Heart right ventricle (tissue), 16 donors: Measurements from ENCODE around the gene ZNF528. TPM values are rescaled to one million over a fixed set of nuclear protein-coding genes. Genes with fewer than 3 reads are reported as not detected.

Source experiments
- ATAC-seq, 8 donors: fragments of 200-7000 bp; cut with Tn5 transposase; one replicate each; pipeline ENCODE4 v1.9.1; 2020; ENCODE audit warnings: mild to moderate bottlenecking in 8 of 8, moderate library complexity in 8 of 8, moderate number of reproducible peaks in 1 of 8
- DNase-seq, 2 donors: peaks; one replicate each; pipeline ENCODE4 v3.0.0-alpha.2; 2020
- H3K27ac ChIP-seq, 10 donors: fragments of 200-600 bp; sonication (generic) in 2 of 10; one replicate each; pipeline versions ENCODE4 v1.5.0 to v1.8.0; 2020 to 2022; ENCODE audit warnings: mild to moderate bottlenecking in 3 of 10
- H3K27me3 ChIP-seq, 7 donors: fragments of 200-600 bp; one replicate each; pipeline ENCODE4 v1.8.0; 2021 to 2022; ENCODE audit warnings: mild to moderate bottlenecking in 2 of 7
- H3K36me3 ChIP-seq, 9 donors: fragments of 200-600 bp; sonication (generic) in 1 of 9; one replicate each; pipeline versions ENCODE4 v1.5.0 to v1.8.0; 2020 to 2022; ENCODE audit warnings: mild to moderate bottlenecking in 2 of 9
- H3K4me1 ChIP-seq, 9 donors: fragments of 200-600 bp; sonication (generic) in 1 of 9; one replicate each; pipeline versions ENCODE4 v1.5.0 to v1.8.0; 2020 to 2022; ENCODE audit warnings: mild to moderate bottlenecking in 4 of 9
- H3K4me3 ChIP-seq, 10 donors: fragments of 200-600 bp; sonication (generic) in 2 of 10; one replicate each; pipeline versions ENCODE4 v1.5.0 to v1.8.0; 2020 to 2022; ENCODE audit warnings: mild to moderate bottlenecking in 7 of 10, moderate library complexity in 2 of 10
- H3K9me3 ChIP-seq, 11 donors: fragments of 200-600 bp in 10 of 11; sonication (generic) in 2 of 11; one replicate each; pipeline versions ENCODE4 v1.5.0 to v1.8.0; 2013 to 2022; ENCODE audit warnings: mild to moderate bottlenecking in 2 of 11, control low read depth in 1 of 11, moderate library complexity in 1 of 11
- WGBS, 2 donors: extraction: QIAGEN DNeasy Blood & Tissue Kit; methylation state at CpG; one replicate each; pipeline ENCODE4 v1.1.7; 2013; ENCODE audit warnings: inconsistent platforms in 1 of 2; 5-methylcytosine and 5-hydroxymethylcytosine counted together
- intact Hi-C, 10 donors: fragments of 100-400 bp; cut with DNase I; formaldehyde crosslinking; loops; one replicate each; pipeline versions ENCODE4 v1.11.1 to v1.14.2; 2022
- long read RNA-seq, 3 donors: library from polyadenylated mRNA; unstranded; transcript quantifications; one replicate each; pipeline ENCODE4 v2.0.0, GENCODE V29; 2020 to 2021
- polyA plus RNA-seq, 2 donors: library from polyadenylated mRNA; stranded (reverse); fragments of 200-250 nt; gene quantifications; one replicate each; pipeline ENCODE4 v1.2.3, GENCODE V29; 2013
- total RNA-seq, 10 donors: library from RNA; stranded (reverse); fragmentation: NEBNext Ultra II Directional in 3 of 10; extraction: Animal tissue kit (Norgen Biotek cat#: 25700) in 3 of 10; gene quantifications; one replicate each; pipeline versions ENCODE4 v1.2.1 to v1.2.4, GENCODE V29; 2021 to 2023
- TF ChIP-seq, protein P1 (sequence below), 9 donors: fragments of 200-600 bp; sonication (generic) in 2 of 9; IDR thresholded peaks; one replicate each; pipeline versions ENCODE4 v1.5.0 to v1.8.0; 2021 to 2022; ENCODE audit warnings: antibody characterized with exemption in 9 of 9, mild to moderate bottlenecking in 5 of 9, moderate library complexity in 1 of 9
- donor health status: Arrhythmogenic right ventricular cardiomyopathy.
- donor health status: ischemic (EF 13 %, LVEDD 7.1; RV severe dilation, severe dysfunction).
- donor health status: healthy with polysubstance abuse.
- donor health status: DM: no; HTN: yes; CAD: no.
- donor health status: DM: no; HTN: no; CAD: no.
- donor health status: ischemic (EF 25% LVEDD 6.9; RV normal size, moderate dysfunction).
- donor health status: ischemic (EF 25% LVEDD 5.7; RV mildly dilated, moderate dysfunction).
- donor health status: healthy.
- donor health status: DM: yes; HTN: yes; CAD: no.
- donor health status: Ischemic cardiomyopathy.
- donor health status: ischemic (EF 35%, LVEDD 5.7; RV mildly dilated, moderate dysfunction).
- donor health status: nonischemic (EF 11% LVEDD 7.7; RV severe dilation, severe dysfunction).
- donor health status: DM: yes; HTN: yes; CAD: no.
- donor health status: PGD.
- donor health status: ischemic (EF 29% LVEDD 5.4; RV normal size, mild dysfunction).
- donor health status: nonischemic (EF 23%, LVEDD 6.1; RV moderate dilation, normal function).

ZNF528 gene
- total RNA-seq: 10 to 100 TPM; 10.2 to 26.7 (median 17.4) TPM
- polyA plus RNA-seq: 10 to 100 TPM in 1 of 2 donors, 1 to 10 TPM in 1; 5.4 to 15.1 TPM
- long read RNA-seq, donor 1, partial matches to known transcripts: 2 of 5 reads
- long read RNA-seq, donor 1, other reads (novel, unspliced or antisense): 2 of 5 reads
- long read RNA-seq, donor 2, partial matches to known transcripts: 1 of 6 reads
- long read RNA-seq, donor 2, other reads (novel, unspliced or antisense): 4 of 6 reads
- long read RNA-seq, donor 3, partial matches to known transcripts: 0 of 2 reads
- long read RNA-seq, donor 3, other reads (novel, unspliced or antisense): 2 of 2 reads

DNA sequence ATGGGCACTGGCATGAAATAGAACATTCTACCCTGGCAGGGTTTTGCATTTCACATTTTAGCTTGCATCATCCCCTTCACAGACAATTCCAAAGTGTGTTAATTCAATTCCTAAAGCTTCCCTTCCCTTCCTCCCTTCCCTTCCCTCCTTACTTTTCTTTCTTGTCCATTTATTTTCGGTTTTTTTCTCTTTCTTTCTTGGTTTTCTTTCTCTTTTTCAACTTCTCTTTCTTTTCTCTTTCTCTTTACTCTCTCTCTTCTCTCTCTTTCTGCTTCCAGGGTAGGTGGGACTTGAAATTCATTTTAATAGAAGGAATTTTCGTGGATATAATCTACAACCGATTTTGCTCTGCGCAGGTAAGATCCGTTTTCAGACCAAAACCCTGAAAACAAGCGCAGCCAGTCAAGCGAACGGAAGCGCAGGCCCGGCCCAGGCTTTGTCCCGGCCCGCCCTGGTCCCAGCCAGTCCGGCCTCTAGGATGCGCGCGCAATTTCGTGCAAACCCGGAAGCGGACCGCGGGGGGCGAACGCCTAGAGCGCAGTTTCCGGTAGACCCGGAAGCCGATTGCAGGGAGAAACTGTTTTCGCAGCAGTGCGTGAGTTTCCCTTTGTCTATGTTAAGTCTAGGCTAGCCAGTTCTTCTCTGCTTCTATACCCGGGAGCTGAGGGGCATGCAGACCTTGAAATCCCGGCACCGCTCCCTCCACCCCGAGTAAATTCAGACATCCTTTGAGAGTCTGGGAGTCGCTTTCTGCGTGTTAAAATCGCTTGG is at the start of gene ZNF528:
Gene ZNF528 (plus strand): TSS at position 540 of the 771 bp plus-strand sequence. CDS start 4,165 bp downstream, outside the sequence.
- 0 to 1% methylated on average over 36 of the region's 36 CpGs for WGBS, 2 donors
- H3K27ac ChIP-seq: peak within 1 kb of the TSS; percentile 57 to 90 (median 78)
- H3K36me3 ChIP-seq: peaks cover 0 to 78% (median 53%) of the 10 kb centered on the region in 9 donors
- peaks cover 11 to 21% (median 17%) of the 10 kb centered on the region in 9 donors for H3K4me1 ChIP-seq
- ATAC-seq: peak; percentile 100
- TF ChIP-seq, protein P1, sequence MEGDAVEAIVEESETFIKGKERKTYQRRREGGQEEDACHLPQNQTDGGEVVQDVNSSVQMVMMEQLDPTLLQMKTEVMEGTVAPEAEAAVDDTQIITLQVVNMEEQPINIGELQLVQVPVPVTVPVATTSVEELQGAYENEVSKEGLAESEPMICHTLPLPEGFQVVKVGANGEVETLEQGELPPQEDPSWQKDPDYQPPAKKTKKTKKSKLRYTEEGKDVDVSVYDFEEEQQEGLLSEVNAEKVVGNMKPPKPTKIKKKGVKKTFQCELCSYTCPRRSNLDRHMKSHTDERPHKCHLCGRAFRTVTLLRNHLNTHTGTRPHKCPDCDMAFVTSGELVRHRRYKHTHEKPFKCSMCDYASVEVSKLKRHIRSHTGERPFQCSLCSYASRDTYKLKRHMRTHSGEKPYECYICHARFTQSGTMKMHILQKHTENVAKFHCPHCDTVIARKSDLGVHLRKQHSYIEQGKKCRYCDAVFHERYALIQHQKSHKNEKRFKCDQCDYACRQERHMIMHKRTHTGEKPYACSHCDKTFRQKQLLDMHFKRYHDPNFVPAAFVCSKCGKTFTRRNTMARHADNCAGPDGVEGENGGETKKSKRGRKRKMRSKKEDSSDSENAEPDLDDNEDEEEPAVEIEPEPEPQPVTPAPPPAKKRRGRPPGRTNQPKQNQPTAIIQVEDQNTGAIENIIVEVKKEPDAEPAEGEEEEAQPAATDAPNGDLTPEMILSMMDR (IDR thresholded peaks at IDR 0.05): no peak
- DNase-seq: peak; percentile 98
- peak within 1 kb of the TSS; percentile 54 to 84 (median 72) for H3K4me3 ChIP-seq
- no peaks in the 10 kb centered on the region for H3K27me3 ChIP-seq
- peaks cover 0 to 89% (median 12%) of the 10 kb centered on the region in 11 donors for H3K9me3 ChIP-seq
- intact Hi-C loops: loop anchor here in 1 of 10 donors (10.0 kb wide), 1 partner anchor 167 kb away; no protein-coding TSS in a partner anchor

DNA sequence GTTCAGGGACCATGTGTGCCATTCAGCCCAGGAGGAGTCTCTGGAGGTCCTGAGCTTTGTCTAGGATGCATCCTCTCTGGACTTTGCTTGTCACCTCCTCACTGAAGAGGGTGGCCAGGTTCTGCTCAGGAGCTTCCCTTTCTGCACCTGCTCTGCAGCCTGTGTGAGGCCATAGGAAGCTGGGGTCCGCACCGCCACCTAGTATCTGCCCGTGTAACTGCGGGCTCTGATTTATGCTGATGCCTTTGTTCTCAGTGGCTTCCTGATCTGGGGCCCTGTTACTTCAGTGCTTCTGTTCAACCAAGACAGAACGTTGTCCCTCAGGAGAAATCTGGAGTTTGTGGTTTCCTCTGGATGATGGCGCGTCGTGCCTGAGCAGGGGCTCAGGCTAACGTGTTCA is 46.1 kb upstream of the ZNF528 start:
- intact Hi-C loops: no loop called here
- H3K4me3 ChIP-seq: no peak overlapping the region

DNA sequence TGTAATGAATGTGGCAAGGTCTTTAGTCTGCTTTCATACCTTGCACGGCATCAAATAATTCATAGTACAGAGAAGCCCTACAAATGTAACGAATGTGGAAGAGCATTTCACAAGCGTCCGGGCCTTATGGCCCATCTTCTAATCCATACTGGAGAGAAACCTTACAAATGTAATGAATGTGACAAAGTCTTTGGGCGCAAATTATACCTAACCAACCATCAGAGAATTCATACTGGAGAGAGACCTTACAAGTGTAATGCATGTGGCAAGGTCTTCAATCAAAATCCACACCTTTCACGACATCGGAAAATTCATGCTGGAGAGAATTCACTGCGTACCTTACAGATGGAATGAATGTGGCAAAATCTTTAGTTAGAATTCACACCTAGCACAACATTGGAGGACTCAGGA is 31.2 kb upstream of the ZNF528 start:
- DNase-seq (no peak), ATAC-seq (no peak)
- peaks cover 0 to 96% (median 53%) of the 10 kb centered on the region in 11 donors for H3K9me3 ChIP-seq
- no peak overlapping the region for H3K27ac ChIP-seq
- 98 to 99% methylated on average over 8 of the region's 8 CpGs for WGBS, 2 donors
- TF ChIP-seq, protein P1 (IDR thresholded peaks at IDR 0.05): no peak
- H3K4me3 ChIP-seq: no peak overlapping the region
- peaks cover 0 to 15% (median 5%) of the 10 kb centered on the region in 9 donors for H3K4me1 ChIP-seq
- peaks cover 0 to 61% (median 34%) of the 10 kb centered on the region in 9 donors for H3K36me3 ChIP-seq
- no peaks in the 10 kb centered on the region for H3K27me3 ChIP-seq
- intact Hi-C loops: no loop called here

More for the DNA sequence above, 46.1 kb upstream of the ZNF528 start:
- H3K9me3 ChIP-seq: peaks cover 0 to 80% (median 0%) of the 10 kb centered on the region in 11 donors
- peaks cover 0 to 96% (median 65%) of the 10 kb centered on the region in 9 donors for H3K36me3 ChIP-seq
- TF ChIP-seq, protein P1 (IDR thresholded peaks at IDR 0.05): no peak
- DNase-seq (no peak), ATAC-seq (no peak)
- H3K27ac ChIP-seq: no peak overlapping the region
- no peaks in the 10 kb centered on the region for H3K4me1 ChIP-seq
- WGBS, 2 donors: 72 to 77% methylated on average over 9 of the region's 9 CpGs
- no peaks in the 10 kb centered on the region for H3K27me3 ChIP-seq
